ENCODE results near the gene EVL. TPM values are rescaled to one million over a fixed set of nuclear protein-coding genes. Genes with fewer than 3 reads are reported as not detected.

EVL gene
- total and polyA plus RNA-seq, 2 of the 8 experiments (the other 6 are each of a cell fraction or from before 2014, with no cell fraction given), result 30.7 to 64.6 TPM

DNA sequence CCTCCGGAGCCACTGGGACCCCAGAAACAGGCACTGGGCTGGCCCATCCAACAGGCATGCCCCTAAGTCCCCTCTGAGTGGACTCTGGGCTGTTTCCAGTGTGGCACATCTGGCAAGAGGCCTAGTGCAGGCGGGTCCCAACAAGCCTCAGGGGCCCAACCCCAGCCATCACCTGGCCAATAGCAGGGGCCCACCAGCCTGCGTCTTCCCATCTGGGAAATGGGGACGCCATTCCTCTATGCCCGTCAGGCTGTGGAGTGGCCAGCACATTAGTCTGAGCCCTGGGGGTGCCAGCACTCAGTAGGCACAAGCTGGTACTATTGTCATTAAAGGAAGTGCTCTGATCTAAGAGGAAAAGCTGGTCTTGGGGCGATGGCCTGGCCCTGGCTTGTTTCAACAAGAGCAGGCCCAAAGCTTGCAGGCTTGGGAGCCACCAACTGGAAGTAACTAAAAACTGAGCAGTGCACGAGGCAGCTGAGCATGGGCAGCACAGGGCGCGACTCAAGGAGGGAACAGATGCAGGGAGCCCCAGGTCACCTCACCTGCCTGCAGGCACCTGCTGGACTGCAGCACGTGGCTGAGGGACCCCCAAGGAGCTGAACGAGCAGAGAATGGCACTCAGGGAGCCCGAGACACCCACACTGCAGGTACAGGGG lies 85.8 kb downstream of the EVL start:
- ChIA-PET POLR2A (ENCODE audit: partially characterized antibody) (no interaction called here), CTCF (ENCODE audit: partially characterized antibody) (interaction anchor here (1.1 to 19.5 kb wide), 7 partner anchors 11 to 204 kb away, joined by 3 to 307 read pairs (median 4); no protein-coding TSS in a partner anchor)
- DNase-seq (ENCODE audit: low read depth in 1 of 2, low spot score in 2 of 2), result no peak
- Histone ChIP-seq H3K27me3 (replicated peaks in 1 of 4; ENCODE audit: control insufficient read depth in 3 of 4, extremely low read depth in 1 of 4, insufficient read depth in 3 of 4, low read length in 3 of 4) (no peaks in the 10 kb centered on the region), H3K79me1 (ENCODE audit: low read depth, low read length) (no peaks in the 10 kb centered on the region), H3K4ac (replicated peaks; ENCODE audit: insufficient read length, low read depth, low read length) (no peak overlapping the region), H3K9ac (replicated peaks in 1 of 4; ENCODE audit: extremely low read depth in 1 of 4, low read depth in 3 of 4, low read length in 3 of 4) (no peak overlapping the region), H4K91ac (replicated peaks; ENCODE audit: insufficient read length, low read length) (no peak overlapping the region), H3K56ac (replicated peaks; ENCODE audit: insufficient read length, low read depth, low read length) (no peak overlapping the region), H3K14ac (ENCODE audit: insufficient read length) (no peak overlapping the region), H3K27ac (ENCODE audit: low read depth, low read length) (no peak overlapping the region), H4K20me1 (replicated peaks in 1 of 2; ENCODE audit: control insufficient read depth in 1 of 2, insufficient read depth in 2 of 2, low read length in 2 of 2) (no peaks in the 10 kb centered on the region), H3K79me2 (ENCODE audit: control insufficient read depth in 1 of 2, insufficient read depth in 2 of 2, low read length in 2 of 2) (no peaks in the 10 kb centered on the region; a peak in 1 of 4 replicates), H3K9me3 (ENCODE audit: insufficient read depth in 2 of 2, low read depth in 1 of 2, low read length in 1 of 2) (no peaks in the 10 kb centered on the region), H4K5ac (ENCODE audit: insufficient read length, low read depth, low read length) (no peak overlapping the region), H2BK120ac (replicated peaks; ENCODE audit: low read depth, low read length) (no peak overlapping the region), H2AK5ac (ENCODE audit: low read depth, low read length) (no peak overlapping the region), H3K4me3 (ENCODE audit: extremely low read depth in 1 of 4, insufficient read depth in 2 of 4, low read depth in 3 of 4, low read length in 4 of 4) (no peak overlapping the region), H4K8ac (ENCODE audit: extremely low read depth, insufficient read depth, low read length) (peak overlapping the region; percentile 60; the same call in 1 of the 2 replicates), H3K4me1 (replicated peaks in 1 of 4; ENCODE audit: control insufficient read depth in 3 of 4, insufficient read depth in 4 of 4, low read length in 3 of 4) (peaks cover 0 to 8% (median 3%) of the 10 kb centered on the region in 4 experiments; a peak in 4 of 7 replicates), H2BK20ac (ENCODE audit: low read length) (no peak overlapping the region), H3K36me3 (ENCODE audit: control insufficient read depth in 2 of 4, insufficient read depth in 4 of 4, low read length in 3 of 4) (no peaks in the 10 kb centered on the region; a peak in 1 of 8 replicates), H2AFZ (ENCODE audit: low read length) (no peak overlapping the region), H3K4me2 (ENCODE audit: insufficient read depth in 1 of 2, low read depth in 2 of 2, low read length in 2 of 2) (no peak overlapping the region), H2BK15ac (ENCODE audit: low read length) (no peak overlapping the region), H3K23me2 (ENCODE audit: low read depth, low read length) (no peaks in the 10 kb centered on the region), H2BK5ac (ENCODE audit: low read depth, low read length) (no peak overlapping the region), H3K23ac (ENCODE audit: insufficient read length) (no peak overlapping the region), H3K18ac (ENCODE audit: extremely low read depth, low read length) (no peak overlapping the region), H2BK12ac (ENCODE audit: low read depth, low read length) (no peak overlapping the region)
- TF ChIP-seq CREB1 (IDR thresholded peaks at IDR 0.05) (no peak), MAFK (IDR thresholded peaks at IDR 0.05; ENCODE audit: low read depth, low read length) (no peak), CHD2 (IDR thresholded peaks at IDR 0.05; ENCODE audit: low read length) (no peak), KDM4A (IDR thresholded peaks at IDR 0.05; ENCODE audit: low read depth, low read length, severe bottlenecking) (no peak)
- no peak for FAIRE-seq
- WGBS, 2 experiments (ENCODE audit: extremely low coverage in 1 of 2, insufficient coverage in 1 of 2, insufficient read length in 1 of 2, insufficient replicate concordance in 2 of 2, low coverage in 1 of 2, low lambda C conversion rate in 2 of 2, missing lambda C conversion rate in 1 of 2), result 83% methylated on average over 12 of the region's 12 CpGs; no CpG with 5 or more reads in 1 of the 2 experiments

All from H1 (cell line).